Fibroblast of the aortic adventitia (primary cell): ENCODE data around the gene PTPN14. TPM values are rescaled to one million over a fixed set of nuclear protein-coding genes. Genes with fewer than 3 reads are reported as not detected.

ENCODE experiments used
- DNase-seq: peaks from one replicate; pipeline ENCODE4 v3.0.0-alpha.2; 2010; ENCODE audit warnings: low read depth
- H3K4me3 ChIP-seq: 2 replicates; pipeline ENCODE4 v1.5.1; 2011; ENCODE audit warnings: low read depth, mild to moderate bottlenecking, control low read depth, low read length, moderate library complexity
- CTCF ChIP-seq: IDR thresholded peaks from 2 replicates; pipeline ENCODE4 v1.5.1; 2011; ENCODE audit warnings: mild to moderate bottlenecking, low read length, control low read depth, inconsistent platforms; ENCODE audit not compliant: insufficient read depth
- total RNA-seq: library from RNA; depleted of rRNA; stranded (reverse); fragments of >200 nt; gene quantifications from 2 replicates; pipeline ENCODE4 v1.2.3, GENCODE V29; 2012; ENCODE audit warnings: low replicate concordance

The PTPN14 gene
- total RNA-seq, 1 donor = 46.6 TPM

DNA sequence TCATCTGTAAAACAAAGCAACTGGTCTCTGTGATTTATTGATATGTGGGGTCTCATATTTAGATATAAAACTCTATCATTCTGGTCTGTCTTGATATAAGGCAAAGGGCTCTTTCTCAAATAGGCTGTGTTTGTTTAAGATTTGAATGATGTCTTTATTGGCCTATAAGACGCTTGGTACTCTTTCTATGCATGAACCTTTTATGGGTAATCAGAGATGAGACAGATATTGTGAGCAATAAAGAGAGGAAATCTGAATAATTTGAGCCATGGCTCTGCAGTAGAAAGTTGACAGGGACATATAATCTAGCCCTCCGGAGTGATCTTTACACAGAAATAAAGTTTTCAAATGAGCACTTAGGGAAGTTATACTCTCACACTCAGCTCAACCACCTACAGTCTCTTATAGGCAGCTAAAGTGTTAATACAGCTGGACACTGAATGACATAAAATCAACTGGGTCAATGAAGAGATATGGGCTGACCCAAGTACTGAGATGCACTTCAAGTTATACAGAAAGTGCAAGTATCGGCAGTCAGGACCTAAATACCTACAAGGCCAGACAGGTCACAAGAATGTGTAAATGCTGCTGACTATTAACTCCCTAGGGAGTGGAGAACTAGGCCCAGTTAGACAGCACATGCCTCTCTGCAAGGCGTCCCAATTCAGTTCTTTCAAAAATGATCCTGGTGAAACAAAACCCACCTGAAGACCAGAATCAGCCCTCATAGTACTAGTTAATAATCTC lies 111.0 kb downstream of the PTPN14 start:
- TF ChIP-seq CTCF = no peak
- no peak for DNase-seq
- no peak overlapping the region for H3K4me3 ChIP-seq

GRCh38 chr1:214439352-214440119 lies 111.9 kb downstream of the PTPN14 start:
- no peak for TF ChIP-seq CTCF
- H3K4me3 ChIP-seq = no peak overlapping the region
- DNase-seq = no peak

- H3K4me3 ChIP-seq = no peak overlapping the region
- no peak for DNase-seq
- no peak for TF ChIP-seq CTCF
Measured at GRCh38 chr1:214438530-214438929, 112.9 kb downstream of the PTPN14 start.

DNA sequence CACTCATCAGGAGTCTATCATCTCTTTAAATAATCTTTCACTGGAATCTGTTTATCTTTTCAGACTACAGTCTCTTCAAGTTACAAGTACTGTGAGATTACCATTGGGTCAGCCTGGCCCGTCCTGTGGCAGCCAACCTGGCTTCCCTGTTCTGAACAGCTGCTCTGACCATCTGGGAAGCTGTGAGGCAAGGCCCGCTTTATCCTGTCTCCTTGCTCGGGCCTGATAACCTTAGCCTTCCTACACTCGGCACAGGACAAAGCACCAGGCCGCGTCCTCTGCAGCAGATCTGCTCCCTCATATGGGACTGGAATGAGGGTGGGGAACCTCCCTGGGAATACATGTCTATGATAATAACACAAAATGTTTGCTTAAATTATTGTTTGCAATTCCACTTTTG lies 113.3 kb downstream of the PTPN14 start:
- no peak for TF ChIP-seq CTCF
- DNase-seq = no peak

GRCh38 chr1:214435867-214436266 lies 115.5 kb downstream of the PTPN14 start:
- no peak for TF ChIP-seq CTCF
- no peak for DNase-seq
- no peak overlapping the region for H3K4me3 ChIP-seq

More for the DNA sequence above, 113.3 kb downstream of the PTPN14 start:
- H3K4me3 ChIP-seq = no peak overlapping the region

DNA sequence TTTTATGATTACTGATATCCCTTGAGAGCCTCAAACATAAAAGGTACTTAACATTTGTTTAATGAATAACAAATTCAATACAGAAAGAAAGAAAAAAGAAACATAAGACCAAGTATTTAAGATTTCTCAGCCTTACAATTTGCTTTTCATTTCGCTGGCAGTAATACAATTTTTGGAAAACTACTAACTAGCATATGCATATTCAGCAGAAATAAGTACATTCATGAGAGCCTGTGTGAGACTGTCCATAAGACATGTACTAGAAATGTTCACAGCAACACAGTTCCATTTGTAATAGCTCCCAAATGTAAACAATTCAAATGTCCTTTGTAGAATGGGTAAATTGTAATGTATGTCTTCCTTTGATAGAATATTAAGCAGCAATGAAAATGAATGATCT lies 119.2 kb downstream of the PTPN14 start:
- DNase-seq = no peak
- no peak for TF ChIP-seq CTCF
- H3K4me3 ChIP-seq = no peak overlapping the region
